SK-N-MC (cell line): ENCODE results near the gene ZDHHC6.

Experiments used
- EZH2 ChIP-seq: fragments of 200-600 bp; sonication (generic); IDR thresholded peaks from one replicate; pipeline ENCODE4 v1.6.1; 2017; ENCODE audit warnings: antibody characterized with exemption
- POLR2AphosphoS5 ChIP-seq: IDR thresholded peaks from 2 replicates; pipeline ENCODE4 v1.6.1; 2012; ENCODE audit warnings: mild to moderate bottlenecking, low read depth, low read length, borderline replicate concordance

- no peak for TF ChIP-seq EZH2
- no peak for TF ChIP-seq POLR2AphosphoS5
Observed at GRCh38 chr10:112460366-112460765, 13.7 kb upstream of the ZDHHC6 start.
